ENCODE results near the gene MAGI2. TPM values are rescaled to one million over a fixed set of nuclear protein-coding genes. Genes with fewer than 3 reads are reported as not detected.

The MAGI2 gene
- total and polyA plus RNA-seq, 4 donors: 0.37 to 4.1 (median 1.4) TPM

GRCh38 chr7:78329001-78329655 lies 1124.3 kb downstream of the MAGI2 start (continued):
- TF ChIP-seq REST (IDR thresholded peaks at IDR 0.05) (no peak), JUND (IDR thresholded peaks at IDR 0.05) (no peak)

DNA sequence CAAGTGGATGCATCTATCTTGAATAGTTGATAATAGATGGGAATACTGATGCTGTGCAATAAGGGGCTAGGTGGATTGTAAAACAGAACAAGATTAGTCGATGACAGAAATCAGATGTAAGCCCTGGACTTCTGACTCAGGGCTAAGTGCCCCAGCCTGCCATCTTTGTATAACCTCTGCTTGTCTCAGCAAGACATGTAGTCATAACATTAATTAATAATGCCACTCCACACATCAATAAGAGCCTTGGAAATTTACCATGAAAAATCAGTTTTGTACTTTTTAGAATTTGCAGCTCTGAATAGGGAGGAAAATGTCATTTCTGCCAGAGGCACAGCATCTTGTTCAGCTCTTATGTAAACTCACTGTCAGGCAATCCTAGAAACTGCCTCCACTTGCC lies 1125.7 kb downstream of the MAGI2 start:
- no peaks in the 10 kb centered on the region for H3K9me3 ChIP-seq (ENCODE audit: control insufficient read depth in 4 of 4, low read length in 3 of 4)
- no peak for DNase-seq (ENCODE audit: low spot score)
- no peak overlapping the region for H3K27ac ChIP-seq (ENCODE audit: low read depth in 1 of 2, low read length in 2 of 2)
- no peak overlapping the region for H3K4me3 ChIP-seq (ENCODE audit: low read depth in 1 of 3, low read length in 3 of 3)
- no peaks in the 10 kb centered on the region for H3K27me3 ChIP-seq (ENCODE audit: control insufficient read depth in 4 of 4, insufficient read depth in 4 of 4, low read length in 3 of 4)
- 84% methylated on average over 1 of the region's 1 CpG for WGBS
- TF ChIP-seq NR2F2 (IDR thresholded peaks at IDR 0.05) (no peak), FOXA2 (IDR thresholded peaks at IDR 0.05) (no peak), RXRA (IDR thresholded peaks at IDR 0.05) (no peak), HNF4A (conservative IDR thresholded peaks at IDR 0.05) (no peak), HNF4G (IDR thresholded peaks at IDR 0.05) (no peak)
- no peaks in the 10 kb centered on the region for H3K4me1 ChIP-seq (ENCODE audit: control insufficient read depth in 4 of 4, insufficient read depth in 4 of 4, low read length in 3 of 4)
- H3K36me3 ChIP-seq (ENCODE audit: control insufficient read depth in 4 of 4, insufficient read depth in 3 of 4, low read depth in 1 of 4, low read length in 3 of 4): no peaks in the 10 kb centered on the region
- H3K9ac ChIP-seq (ENCODE audit: low read depth in 1 of 2, low read length in 2 of 2): no peak overlapping the region

GRCh38 chr7:78326876-78327275 lies 1126.6 kb downstream of the MAGI2 start:
- TF ChIP-seq, protein P1, sequence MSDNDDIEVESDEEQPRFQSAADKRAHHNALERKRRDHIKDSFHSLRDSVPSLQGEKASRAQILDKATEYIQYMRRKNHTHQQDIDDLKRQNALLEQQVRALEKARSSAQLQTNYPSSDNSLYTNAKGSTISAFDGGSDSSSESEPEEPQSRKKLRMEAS (IDR thresholded peaks at IDR 0.05): no peak
- TF ChIP-seq TAF1 (conservative IDR thresholded peaks at IDR 0.05): no peak
- no peak for TF ChIP-seq HNF4G (IDR thresholded peaks at IDR 0.05)
- TF ChIP-seq FOXA2 (IDR thresholded peaks at IDR 0.05): no peak
- TF ChIP-seq REST (IDR thresholded peaks at IDR 0.05): no peak
- no peak for TF ChIP-seq FOXA1 (IDR thresholded peaks at IDR 0.05)
- no peak for TF ChIP-seq GABPA (IDR thresholded peaks at IDR 0.05 in 1 of 2, conservative IDR thresholded peaks at IDR 0.05 in 1 of 2)
- no peak for TF ChIP-seq ZBTB33 (IDR thresholded peaks at IDR 0.05)
- no peak for TF ChIP-seq EGR1 (IDR thresholded peaks at IDR 0.05; ENCODE audit: low read depth in 2 of 2)
- TF ChIP-seq NR2F2 (IDR thresholded peaks at IDR 0.05): no peak
- TF ChIP-seq JUND (IDR thresholded peaks at IDR 0.05): no peak
- TF ChIP-seq HNF4A (conservative IDR thresholded peaks at IDR 0.05): no peak
- TF ChIP-seq, protein P2, sequence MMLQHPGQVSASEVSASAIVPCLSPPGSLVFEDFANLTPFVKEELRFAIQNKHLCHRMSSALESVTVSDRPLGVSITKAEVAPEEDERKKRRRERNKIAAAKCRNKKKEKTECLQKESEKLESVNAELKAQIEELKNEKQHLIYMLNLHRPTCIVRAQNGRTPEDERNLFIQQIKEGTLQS (IDR thresholded peaks at IDR 0.05): no peak
- TF ChIP-seq, protein P3, sequence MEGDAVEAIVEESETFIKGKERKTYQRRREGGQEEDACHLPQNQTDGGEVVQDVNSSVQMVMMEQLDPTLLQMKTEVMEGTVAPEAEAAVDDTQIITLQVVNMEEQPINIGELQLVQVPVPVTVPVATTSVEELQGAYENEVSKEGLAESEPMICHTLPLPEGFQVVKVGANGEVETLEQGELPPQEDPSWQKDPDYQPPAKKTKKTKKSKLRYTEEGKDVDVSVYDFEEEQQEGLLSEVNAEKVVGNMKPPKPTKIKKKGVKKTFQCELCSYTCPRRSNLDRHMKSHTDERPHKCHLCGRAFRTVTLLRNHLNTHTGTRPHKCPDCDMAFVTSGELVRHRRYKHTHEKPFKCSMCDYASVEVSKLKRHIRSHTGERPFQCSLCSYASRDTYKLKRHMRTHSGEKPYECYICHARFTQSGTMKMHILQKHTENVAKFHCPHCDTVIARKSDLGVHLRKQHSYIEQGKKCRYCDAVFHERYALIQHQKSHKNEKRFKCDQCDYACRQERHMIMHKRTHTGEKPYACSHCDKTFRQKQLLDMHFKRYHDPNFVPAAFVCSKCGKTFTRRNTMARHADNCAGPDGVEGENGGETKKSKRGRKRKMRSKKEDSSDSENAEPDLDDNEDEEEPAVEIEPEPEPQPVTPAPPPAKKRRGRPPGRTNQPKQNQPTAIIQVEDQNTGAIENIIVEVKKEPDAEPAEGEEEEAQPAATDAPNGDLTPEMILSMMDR (IDR thresholded peaks at IDR 0.05; ENCODE audit: low read depth, low read length, missing input control): no peak
- no peaks in the 10 kb centered on the region for H3K9me3 ChIP-seq (ENCODE audit: control insufficient read depth in 4 of 4, low read length in 3 of 4)
- no peaks in the 10 kb centered on the region for H3K27me3 ChIP-seq (ENCODE audit: control insufficient read depth in 4 of 4, insufficient read depth in 4 of 4, low read length in 3 of 4)
- H3K4me1 ChIP-seq (ENCODE audit: control insufficient read depth in 4 of 4, insufficient read depth in 4 of 4, low read length in 3 of 4): no peaks in the 10 kb centered on the region
- H3K27ac ChIP-seq (ENCODE audit: low read depth in 1 of 2, low read length in 2 of 2): no peak overlapping the region
- 37% methylated on average over 1 of the region's 1 CpG for WGBS
- H3K36me3 ChIP-seq (ENCODE audit: control insufficient read depth in 4 of 4, insufficient read depth in 3 of 4, low read depth in 1 of 4, low read length in 3 of 4): no peaks in the 10 kb centered on the region
- no peak for DNase-seq (ENCODE audit: low spot score)
- no peak overlapping the region for H3K9ac ChIP-seq (ENCODE audit: low read depth in 1 of 2, low read length in 2 of 2)
- H3K4me3 ChIP-seq (ENCODE audit: low read depth in 1 of 3, low read length in 3 of 3): no peak overlapping the region

Measured in liver (tissue), 9 donors.